ENCODE results near the gene TREH.

Gene TREH

DNA sequence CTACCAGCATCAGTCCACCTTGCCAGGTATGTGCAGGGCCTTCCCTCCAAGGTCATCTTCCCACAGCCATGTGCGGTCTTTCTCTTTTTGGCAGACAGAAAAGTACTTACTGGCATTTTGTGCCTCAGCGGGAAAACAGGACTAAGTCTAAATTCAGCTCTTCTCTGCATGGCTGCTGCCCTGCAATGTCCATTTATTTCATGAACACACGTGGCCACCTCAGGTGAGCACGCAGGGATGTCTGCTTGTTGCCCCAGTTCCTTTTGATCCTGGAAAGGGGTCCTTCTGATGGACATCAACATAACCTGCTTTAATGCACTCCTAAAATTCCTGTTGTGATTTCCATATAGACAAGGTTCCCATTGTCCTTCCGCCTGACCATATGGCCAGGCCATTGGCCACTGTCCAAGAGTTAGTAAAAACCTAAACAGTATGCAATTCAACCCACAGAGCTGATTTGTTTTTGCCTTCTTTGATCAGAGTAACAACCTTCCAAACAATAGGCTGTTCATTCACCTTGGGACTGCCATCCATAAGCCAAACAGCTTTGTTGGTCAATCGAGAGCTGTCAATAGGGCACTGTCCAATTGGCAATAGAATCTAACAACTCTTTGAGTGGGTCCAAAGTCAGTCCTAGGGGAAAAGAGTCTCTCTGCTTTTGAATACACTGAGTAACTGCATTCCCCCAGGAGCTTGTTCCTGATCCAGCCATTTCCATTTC lies 5.9 kb downstream of the TREH start:
- TF ChIP-seq, protein P1, sequence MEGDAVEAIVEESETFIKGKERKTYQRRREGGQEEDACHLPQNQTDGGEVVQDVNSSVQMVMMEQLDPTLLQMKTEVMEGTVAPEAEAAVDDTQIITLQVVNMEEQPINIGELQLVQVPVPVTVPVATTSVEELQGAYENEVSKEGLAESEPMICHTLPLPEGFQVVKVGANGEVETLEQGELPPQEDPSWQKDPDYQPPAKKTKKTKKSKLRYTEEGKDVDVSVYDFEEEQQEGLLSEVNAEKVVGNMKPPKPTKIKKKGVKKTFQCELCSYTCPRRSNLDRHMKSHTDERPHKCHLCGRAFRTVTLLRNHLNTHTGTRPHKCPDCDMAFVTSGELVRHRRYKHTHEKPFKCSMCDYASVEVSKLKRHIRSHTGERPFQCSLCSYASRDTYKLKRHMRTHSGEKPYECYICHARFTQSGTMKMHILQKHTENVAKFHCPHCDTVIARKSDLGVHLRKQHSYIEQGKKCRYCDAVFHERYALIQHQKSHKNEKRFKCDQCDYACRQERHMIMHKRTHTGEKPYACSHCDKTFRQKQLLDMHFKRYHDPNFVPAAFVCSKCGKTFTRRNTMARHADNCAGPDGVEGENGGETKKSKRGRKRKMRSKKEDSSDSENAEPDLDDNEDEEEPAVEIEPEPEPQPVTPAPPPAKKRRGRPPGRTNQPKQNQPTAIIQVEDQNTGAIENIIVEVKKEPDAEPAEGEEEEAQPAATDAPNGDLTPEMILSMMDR (conservative IDR thresholded peaks at IDR 0.05) = no peak
- H3K27ac ChIP-seq = no peak overlapping the region

DNA sequence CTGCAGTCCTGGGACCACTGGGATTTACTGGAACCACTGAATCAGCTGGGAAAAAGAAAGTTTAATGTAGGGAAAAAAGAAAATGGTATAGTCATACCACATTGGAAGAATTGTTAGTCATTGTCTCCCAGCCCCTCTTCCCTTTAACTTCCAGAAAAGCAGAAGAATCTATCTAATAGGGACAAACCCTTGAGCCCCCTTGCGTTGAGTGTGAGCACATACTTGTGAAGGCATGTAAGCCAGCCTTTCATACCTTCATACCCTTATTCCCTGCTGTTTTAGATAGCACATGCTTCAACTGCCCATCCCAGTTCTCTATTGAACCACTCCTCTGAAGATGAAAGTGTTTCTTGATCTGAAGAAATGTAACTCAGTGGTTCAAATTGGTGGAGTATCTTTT lies 6.6 kb downstream of the TREH start:
- H3K27ac ChIP-seq = no peak overlapping the region
- TF ChIP-seq, protein P1 (conservative IDR thresholded peaks at IDR 0.05) = no peak

DNA sequence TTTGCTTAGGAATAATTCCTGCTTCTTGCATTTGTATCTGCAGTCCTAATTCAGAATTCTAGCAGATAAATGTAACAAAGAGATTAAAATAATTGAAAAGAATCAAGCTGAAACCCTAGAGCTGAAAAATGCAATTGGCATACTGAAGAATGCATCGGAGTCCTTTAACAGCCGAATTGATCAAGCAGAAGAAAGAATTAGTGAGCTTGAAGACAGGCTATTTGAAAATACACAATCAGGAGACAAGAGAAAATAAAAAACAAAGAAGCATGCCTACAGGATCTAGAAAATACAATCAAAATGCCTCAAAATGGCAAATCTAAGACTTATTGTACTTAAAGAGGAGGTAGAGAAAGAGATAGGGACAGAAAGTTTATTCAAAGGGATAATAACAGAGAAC lies 8.2 kb downstream of the TREH start:
- TF ChIP-seq, protein P1 (conservative IDR thresholded peaks at IDR 0.05) = no peak
- no peak overlapping the region for H3K27ac ChIP-seq

DNA sequence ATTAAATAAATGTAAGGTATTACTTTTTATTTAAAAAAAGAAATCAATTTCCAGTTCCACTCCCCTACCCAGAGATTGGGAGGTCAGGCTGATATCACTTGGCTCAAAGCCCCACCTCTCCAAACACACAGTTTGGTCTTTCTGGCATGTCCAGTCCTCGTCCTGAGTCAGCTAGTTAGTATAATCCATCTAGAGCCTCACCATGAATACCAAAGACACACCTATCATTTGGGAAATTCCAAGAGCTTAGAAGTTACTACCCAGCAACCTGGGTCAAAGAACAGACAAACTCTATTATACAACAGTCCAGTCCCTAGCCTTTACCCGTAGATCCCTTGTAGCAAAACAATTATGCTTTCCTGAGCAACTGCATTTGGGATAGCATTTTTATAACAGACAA lies 9.4 kb downstream of the TREH start:
- no peak overlapping the region for H3K27ac ChIP-seq
- TF ChIP-seq, protein P1 (conservative IDR thresholded peaks at IDR 0.05) = no peak

DNA sequence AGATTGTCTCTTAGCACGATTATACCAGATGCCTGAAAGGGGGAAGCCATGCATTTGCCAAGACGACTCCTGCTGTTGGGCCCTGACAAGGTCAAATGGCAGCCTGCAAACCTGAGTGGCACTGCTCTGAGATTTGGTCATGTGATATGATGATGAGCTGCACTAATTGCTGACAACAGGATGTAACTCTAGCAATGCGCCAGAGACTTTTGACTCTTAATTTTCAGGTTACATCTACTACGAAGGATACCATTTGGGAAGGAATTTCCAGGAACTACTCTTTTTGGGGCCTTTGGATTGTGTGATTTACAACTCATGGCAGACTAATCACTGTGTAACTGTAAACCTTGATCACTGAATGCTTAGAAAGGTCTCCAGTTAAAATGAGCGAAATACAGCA lies 13.1 kb downstream of the TREH start:
- H3K27ac ChIP-seq = no peak overlapping the region

DNA sequence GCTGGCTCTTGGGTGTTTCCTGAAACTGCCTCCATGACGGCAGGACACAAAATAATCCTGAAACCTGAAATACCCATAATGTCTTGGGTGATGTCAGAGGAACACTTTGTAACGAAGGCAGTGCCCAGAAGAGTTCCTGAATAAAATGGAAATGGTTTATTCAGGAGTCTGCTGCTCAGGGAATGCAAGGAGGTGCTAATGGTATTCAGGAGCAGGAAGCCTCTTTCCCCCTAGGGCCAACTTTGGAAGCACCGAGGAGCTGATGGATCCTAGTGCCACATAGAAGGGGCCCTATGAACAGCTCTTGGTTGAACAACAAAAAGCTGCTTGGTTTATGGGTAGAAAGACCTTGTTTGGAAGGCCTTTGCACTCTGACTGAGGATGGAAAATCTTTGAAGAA lies 15.5 kb downstream of the TREH start:
- no peak overlapping the region for H3K27ac ChIP-seq
- TF ChIP-seq, protein P1 (conservative IDR thresholded peaks at IDR 0.05) = no peak

More for the DNA sequence above, 13.1 kb downstream of the TREH start:
- TF ChIP-seq, protein P1 (conservative IDR thresholded peaks at IDR 0.05) = no peak

DNA sequence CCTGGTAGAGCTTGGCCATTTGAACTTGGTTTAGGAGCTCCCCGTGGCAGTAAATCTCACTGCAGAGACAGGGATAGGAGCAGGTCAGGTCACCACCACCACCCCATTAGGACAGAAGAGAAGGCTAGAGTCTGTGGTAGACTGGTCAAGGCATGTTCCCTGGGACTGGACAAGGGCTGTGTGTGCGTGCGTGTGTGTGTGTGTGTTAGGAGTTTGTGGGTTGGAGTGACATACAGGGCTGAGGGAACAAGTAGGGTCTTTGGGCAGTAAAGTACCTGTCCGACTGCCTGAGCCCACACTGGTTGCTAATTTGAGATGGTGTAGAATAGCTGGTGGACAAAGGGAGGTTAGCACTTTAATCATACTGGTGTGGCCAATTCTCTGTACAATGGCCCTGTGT lies 16.1 kb downstream of the TREH start:
- no peak overlapping the region for H3K27ac ChIP-seq

More for the DNA sequence above, 16.1 kb downstream of the TREH start:
- TF ChIP-seq, protein P1 (conservative IDR thresholded peaks at IDR 0.05) = no peak
